Lower leg skin (tissue), 4 donors: ENCODE measurements around the gene FEZ2. TPM values are rescaled to one million over a fixed set of nuclear protein-coding genes. Genes with fewer than 3 reads are reported as not detected.

Experiments
- DNase-seq, 2 donors: peaks; one replicate each; pipeline ENCODE4 v3.0.0-alpha.2; 2019; ENCODE audit warnings: low spot score in 2 of 2
- H3K4me3 ChIP-seq: fragments of 200-600 bp; sonication (generic); 2 replicates; pipeline ENCODE4 v1.5.1; 2017; ENCODE audit warnings: mild to moderate bottlenecking, low read depth; ENCODE audit not compliant: poor library complexity, severe bottlenecking
- POLR2A ChIP-seq, 2 donors: fragments of 450-650 bp; IDR thresholded peaks; one replicate each; pipeline ENCODE4 v1.6.1; 2016 to 2017; ENCODE audit warnings: antibody characterized with exemption in 2 of 2, mild to moderate bottlenecking in 1 of 2, moderate library complexity in 1 of 2
- WGBS, 2 donors: methylation state at CpG; one replicate each; pipeline ENCODE4 v1.1.5; 2018; 5-methylcytosine and 5-hydroxymethylcytosine counted together
- intact Hi-C: fragments of 100-400 bp; cut with DNase I; formaldehyde crosslinking; loops from one replicate; pipeline ENCODE4 v1.15.0; 2023; ENCODE audit warnings: low total_unique reads
- total RNA-seq, 4 donors: library from RNA; depleted of rRNA; stranded (reverse); fragments of >200 nt; gene quantifications; one replicate each; pipeline ENCODE4 v1.1.0, GENCODE V29; 2016
- TF ChIP-seq, protein P1 (sequence below), 3 donors: fragments of 450-650 bp; IDR thresholded peaks; one replicate each; pipeline ENCODE4 v1.5.1; 2016; ENCODE audit warnings: antibody characterized with exemption in 3 of 3, mild to moderate bottlenecking in 3 of 3, moderate library complexity in 2 of 3

The FEZ2 gene
- total RNA-seq, 4 donors from 2014 or later = 8.1 to 24.0 (median 19.0) TPM

DNA sequence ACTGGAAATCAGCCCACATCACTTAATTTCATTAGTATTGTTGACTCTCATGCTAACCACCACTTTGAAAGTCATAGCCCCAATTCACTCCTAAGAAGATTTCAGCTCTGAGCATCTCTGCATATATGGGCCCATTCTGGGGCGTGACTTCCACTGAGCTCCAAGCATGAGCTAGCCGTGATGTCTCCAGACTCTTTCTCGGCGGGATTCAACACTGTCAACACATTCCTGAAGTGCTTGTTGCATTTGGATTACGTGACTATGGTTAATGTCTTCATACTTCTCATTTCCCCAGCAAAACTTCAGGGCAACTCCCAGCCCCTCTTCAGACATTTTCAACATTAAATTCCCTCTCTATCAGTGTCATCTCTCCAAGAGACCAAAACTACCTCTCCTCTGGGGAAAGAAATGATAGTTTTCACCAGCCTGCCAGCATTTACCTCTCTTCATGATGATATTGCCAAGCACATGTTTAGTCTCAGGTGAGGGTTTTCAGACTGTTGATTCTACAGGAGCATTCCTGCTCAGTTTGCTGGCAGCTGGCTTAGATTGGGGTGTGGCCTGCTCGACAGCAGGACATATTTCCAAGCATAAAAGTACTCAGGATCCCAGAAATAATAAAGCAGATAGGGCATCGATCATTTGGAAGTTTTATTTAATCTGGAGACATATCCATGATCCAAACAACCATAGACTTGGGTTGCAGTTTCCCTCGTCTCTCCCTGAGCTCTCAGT, 81.7 kb downstream of the FEZ2 start:
- intact Hi-C loops = no loop called here
- TF ChIP-seq POLR2A (IDR thresholded peaks at IDR 0.05) = no peak
- TF ChIP-seq, protein P1, sequence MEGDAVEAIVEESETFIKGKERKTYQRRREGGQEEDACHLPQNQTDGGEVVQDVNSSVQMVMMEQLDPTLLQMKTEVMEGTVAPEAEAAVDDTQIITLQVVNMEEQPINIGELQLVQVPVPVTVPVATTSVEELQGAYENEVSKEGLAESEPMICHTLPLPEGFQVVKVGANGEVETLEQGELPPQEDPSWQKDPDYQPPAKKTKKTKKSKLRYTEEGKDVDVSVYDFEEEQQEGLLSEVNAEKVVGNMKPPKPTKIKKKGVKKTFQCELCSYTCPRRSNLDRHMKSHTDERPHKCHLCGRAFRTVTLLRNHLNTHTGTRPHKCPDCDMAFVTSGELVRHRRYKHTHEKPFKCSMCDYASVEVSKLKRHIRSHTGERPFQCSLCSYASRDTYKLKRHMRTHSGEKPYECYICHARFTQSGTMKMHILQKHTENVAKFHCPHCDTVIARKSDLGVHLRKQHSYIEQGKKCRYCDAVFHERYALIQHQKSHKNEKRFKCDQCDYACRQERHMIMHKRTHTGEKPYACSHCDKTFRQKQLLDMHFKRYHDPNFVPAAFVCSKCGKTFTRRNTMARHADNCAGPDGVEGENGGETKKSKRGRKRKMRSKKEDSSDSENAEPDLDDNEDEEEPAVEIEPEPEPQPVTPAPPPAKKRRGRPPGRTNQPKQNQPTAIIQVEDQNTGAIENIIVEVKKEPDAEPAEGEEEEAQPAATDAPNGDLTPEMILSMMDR (IDR thresholded peaks at IDR 0.05) = no peak
- H3K4me3 ChIP-seq = no peak overlapping the region
- DNase-seq = no peak
- 80 to 81% methylated on average over 8 of the region's 8 CpGs for WGBS, 2 donors

DNA sequence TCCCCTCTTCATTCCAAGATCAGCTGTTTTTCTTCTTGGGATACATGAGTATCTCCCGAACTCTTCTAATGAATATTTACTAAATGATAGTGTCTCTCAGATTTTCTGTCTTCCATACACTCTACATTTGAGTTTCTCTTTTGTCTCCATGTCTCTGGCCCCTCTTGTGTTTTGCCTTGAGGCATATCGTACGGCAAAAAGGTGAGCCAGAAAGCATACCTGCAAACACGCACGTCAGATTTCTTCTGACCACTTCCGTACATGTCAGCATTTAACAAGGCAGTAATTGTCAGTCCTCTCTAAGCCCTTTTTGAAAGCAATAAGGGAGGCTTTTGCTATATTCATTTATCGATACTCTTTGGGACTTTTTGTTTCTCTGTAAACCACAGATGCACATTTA, 82.4 kb downstream of the FEZ2 start:
- intact Hi-C loops = no loop called here
- WGBS, 2 donors = 85 to 91% methylated on average over 7 of the region's 7 CpGs
- no peak overlapping the region for H3K4me3 ChIP-seq
- DNase-seq = no peak
- no peak for TF ChIP-seq POLR2A (IDR thresholded peaks at IDR 0.05)
- TF ChIP-seq, protein P1 (IDR thresholded peaks at IDR 0.05) = no peak

DNA sequence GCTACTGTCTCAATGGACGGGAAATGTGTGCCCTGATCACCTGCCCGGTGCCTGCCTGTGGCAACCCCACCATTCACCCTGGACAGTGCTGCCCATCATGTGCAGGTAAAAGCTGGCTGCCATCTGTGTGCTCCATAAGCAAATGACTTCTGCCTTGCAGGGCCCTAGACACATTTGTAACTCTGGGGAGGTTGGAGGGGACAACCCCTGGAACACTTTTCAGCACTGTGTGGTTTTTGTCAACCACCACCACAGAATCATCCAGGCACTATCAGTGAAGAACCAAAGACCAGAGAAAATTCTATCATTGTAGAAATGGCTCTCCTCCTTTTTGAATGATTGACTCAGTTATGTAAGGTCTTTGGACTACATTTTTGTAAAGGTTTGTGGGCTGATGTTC, 84.3 kb downstream of the FEZ2 start:
- intact Hi-C loops = no loop called here
- no peak for DNase-seq
- TF ChIP-seq, protein P1 (IDR thresholded peaks at IDR 0.05) = no peak
- no peak for TF ChIP-seq POLR2A (IDR thresholded peaks at IDR 0.05)
- 100% methylated on average over 2 of the region's 2 CpGs for WGBS, 2 donors
- no peak overlapping the region for H3K4me3 ChIP-seq

DNA sequence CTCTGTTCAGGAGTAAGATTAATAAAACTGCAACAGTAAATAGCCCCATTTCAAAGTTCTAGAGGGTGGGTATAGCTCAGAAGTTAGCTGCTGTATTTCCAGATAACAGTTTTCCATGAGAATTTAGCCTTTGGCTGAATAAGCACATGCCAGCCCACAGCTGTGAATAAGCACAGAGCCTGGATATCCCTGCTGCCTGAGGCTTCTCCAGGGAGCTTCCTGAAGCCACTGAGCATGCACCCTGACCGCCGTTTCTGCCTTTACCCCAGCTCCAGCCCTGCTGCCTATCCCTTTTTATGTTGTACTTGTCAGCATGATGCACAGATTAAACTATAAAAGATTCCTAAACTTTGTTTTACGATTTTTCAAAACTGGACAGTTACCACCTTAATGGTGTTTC, 85.3 kb downstream of the FEZ2 start:
- no peak for TF ChIP-seq POLR2A (IDR thresholded peaks at IDR 0.05)
- TF ChIP-seq, protein P1 (IDR thresholded peaks at IDR 0.05) = no peak
- no peak for DNase-seq
- WGBS, 2 donors = 82 to 86% methylated on average over 3 of the region's 3 CpGs
- H3K4me3 ChIP-seq = no peak overlapping the region
- intact Hi-C loops = no loop called here

DNA sequence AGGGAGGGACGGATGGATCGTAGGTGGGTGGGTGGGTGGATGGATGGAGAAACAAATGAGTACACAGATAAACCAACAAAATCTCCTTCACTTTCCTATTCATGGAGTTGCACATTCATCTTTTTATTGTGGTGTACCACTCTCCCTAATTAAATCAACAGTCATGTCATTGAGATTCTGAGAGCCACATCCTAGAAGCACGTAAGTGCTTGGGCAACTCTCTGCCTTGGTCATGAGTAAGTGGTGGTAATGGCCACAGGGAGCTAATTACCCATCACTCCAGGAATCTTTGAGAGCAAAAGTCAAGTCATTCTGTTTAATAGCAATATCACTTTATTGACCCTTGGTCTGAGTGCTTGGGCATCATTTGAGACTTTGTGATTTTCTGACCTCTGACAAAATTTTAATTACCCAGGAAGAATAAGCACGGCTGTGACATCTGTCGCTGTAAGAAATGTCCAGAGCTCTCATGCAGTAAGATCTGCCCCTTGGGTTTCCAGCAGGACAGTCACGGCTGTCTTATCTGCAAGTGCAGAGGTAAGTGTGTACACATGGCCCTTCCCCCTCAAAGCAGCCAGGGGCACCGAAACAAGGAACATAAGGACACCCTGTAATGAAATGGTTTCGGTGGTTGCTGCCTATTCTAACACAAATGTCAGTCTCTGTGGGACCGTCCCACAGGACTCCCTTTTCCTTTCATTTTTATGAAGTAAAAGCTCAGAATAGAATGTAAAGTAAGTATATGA, 85.9 kb downstream of the FEZ2 start:
- no peak for DNase-seq
- 92 to 93% methylated on average over 9 of the region's 9 CpGs for WGBS, 2 donors
- H3K4me3 ChIP-seq = no peak overlapping the region
- intact Hi-C loops = no loop called here
- TF ChIP-seq, protein P1 (IDR thresholded peaks at IDR 0.05) = no peak
